Stimulated activated naive CD8-positive, alpha-beta T cell treated with anti-CD3 and anti-CD28 coated beads, Interleukin-15, amount 100 ng/mL, for 72 hours (primary cell): ENCODE data around the gene SLC34A2.
A peak's percentile ranks its signal among the peaks of the same experiment; 100 is the strongest.
"Not testable (repeated sequence)": the region's sequence is repeated elsewhere in the genome, so short reads cannot be mapped to it uniquely, and the experiment has no call there.

Source experiments
- ATAC-seq: fragments of 150-1000 bp; cut with Tn5 transposase; 2 replicates; pipeline ENCODE4 v1.10.0; 2021; ENCODE audit warnings: mild to moderate bottlenecking, moderate library complexity
- DNase-seq, 2 donors: peaks; one replicate each; pipeline ENCODE4 v3.0.0; 2021 to 2022
- H3K27ac Mint-ChIP-seq, 2 donors: one replicate each; pipeline ENCODE4 v1.8.0; 2022; ENCODE audit warnings: mild to moderate bottlenecking in 2 of 2, mixed read lengths in 2 of 2, moderate library complexity in 2 of 2
- H3K27me3 Mint-ChIP-seq: one replicate; pipeline ENCODE4 v1.8.0; 2022; ENCODE audit warnings: mixed read lengths
- H3K4me1 Mint-ChIP-seq: one replicate; pipeline ENCODE4 v1.8.0; 2022; ENCODE audit warnings: mild to moderate bottlenecking, mixed read lengths
- H3K4me3 Mint-ChIP-seq, 2 donors: one replicate each; pipeline ENCODE4 v1.8.0; 2022; ENCODE audit warnings: mild to moderate bottlenecking in 2 of 2, mixed read lengths in 2 of 2, moderate library complexity in 1 of 2
- H3K9me3 Mint-ChIP-seq, 2 donors: one replicate each; pipeline ENCODE4 v1.8.0; 2022; ENCODE audit warnings: mixed read lengths in 2 of 2

SLC34A2 gene

GRCh38 chr4:25654971-25655963 lies at the start of gene SLC34A2:
SLC34A2 (plus strand) TSS chr4:25655851; CDS start chr4:25662501, 6,650 bp downstream.
- DNase-seq (no peak), ATAC-seq (no peak)
- Mint-ChIP-seq H3K4me1 (peaks cover 5% of the 10 kb centered on the region), H3K27me3 (peaks cover 37% of the 10 kb centered on the region), H3K4me3 (no peak within 1 kb of the TSS), H3K9me3 (no peaks in the 10 kb centered on the region), H3K27ac (no peak within 1 kb of the TSS)

GRCh38 chr4:25608644-25609043 lies 47.0 kb upstream of the SLC34A2 start:
- DNase-seq (no peak), ATAC-seq (no peak)
- no peaks in the 10 kb centered on the region for H3K4me1 Mint-ChIP-seq
- peaks cover 0 to 8% of the 10 kb centered on the region in 2 donors for H3K9me3 Mint-ChIP-seq
- H3K27ac Mint-ChIP-seq: no peak overlapping the region
- H3K27me3 Mint-ChIP-seq: no peaks in the 10 kb centered on the region
- no peak overlapping the region for H3K4me3 Mint-ChIP-seq

- Mint-ChIP-seq H3K4me3 (no peak overlapping the region), H3K27me3 (no peaks in the 10 kb centered on the region), H3K4me1 (no peaks in the 10 kb centered on the region), H3K27ac (no peak overlapping the region), H3K9me3 (peaks cover 0 to 8% of the 10 kb centered on the region in 2 donors)
- ATAC-seq (no peak), DNase-seq (no peak)
Measured at GRCh38 chr4:25609976-25610375, 45.7 kb upstream of the SLC34A2 start.

GRCh38 chr4:25613613-25614012 lies 42.0 kb upstream of the SLC34A2 start:
- H3K27ac Mint-ChIP-seq, H3K4me3 Mint-ChIP-seq, ATAC-seq, H3K27me3 Mint-ChIP-seq, H3K9me3 Mint-ChIP-seq, H3K4me1 Mint-ChIP-seq, DNase-seq: not testable (repeated sequence)

- Mint-ChIP-seq H3K4me3 (no peak overlapping the region), H3K27me3 (no peaks in the 10 kb centered on the region), H3K27ac (no peak overlapping the region), H3K9me3 (peaks cover 0 to 8% of the 10 kb centered on the region in 2 donors), H3K4me1 (no peaks in the 10 kb centered on the region)
- DNase-seq (no peak), ATAC-seq (no peak)
Measured at GRCh38 chr4:25614807-25615206, 40.8 kb upstream of the SLC34A2 start.

GRCh38 chr4:25621027-25621930 lies 34.4 kb upstream of the SLC34A2 start:
- no peak for DNase-seq
- Mint-ChIP-seq H3K9me3 (no peaks in the 10 kb centered on the region), H3K4me1 (no peaks in the 10 kb centered on the region), H3K27ac (no peak overlapping the region), H3K27me3 (peaks cover 16% of the 10 kb centered on the region), H3K4me3 (no peak overlapping the region)
- no peak for ATAC-seq

- H3K4me3 Mint-ChIP-seq: no peak overlapping the region
- DNase-seq (no peak), ATAC-seq (no peak)
- no peaks in the 10 kb centered on the region for H3K9me3 Mint-ChIP-seq
- no peak overlapping the region for H3K27ac Mint-ChIP-seq
- H3K4me1 Mint-ChIP-seq: no peaks in the 10 kb centered on the region
- H3K27me3 Mint-ChIP-seq: peaks cover 16% of the 10 kb centered on the region
Measured at GRCh38 chr4:25624616-25625015, 31.0 kb upstream of the SLC34A2 start.

GRCh38 chr4:25628451-25628850 lies 27.2 kb upstream of the SLC34A2 start:
- Mint-ChIP-seq H3K4me1 (no peaks in the 10 kb centered on the region), H3K27me3 (no peaks in the 10 kb centered on the region), H3K4me3 (no peak overlapping the region), H3K9me3 (no peaks in the 10 kb centered on the region), H3K27ac (no peak overlapping the region)
- DNase-seq (no peak), ATAC-seq (no peak)

GRCh38 chr4:25632135-25632534 lies 23.5 kb upstream of the SLC34A2 start:
- H3K4me3 Mint-ChIP-seq: no peak overlapping the region
- H3K27me3 Mint-ChIP-seq: no peaks in the 10 kb centered on the region
- DNase-seq (no peak), ATAC-seq (no peak)
- no peaks in the 10 kb centered on the region for H3K9me3 Mint-ChIP-seq
- H3K4me1 Mint-ChIP-seq: no peaks in the 10 kb centered on the region
- H3K27ac Mint-ChIP-seq: no peak overlapping the region

- Mint-ChIP-seq H3K27ac (no peak overlapping the region), H3K9me3 (no peaks in the 10 kb centered on the region), H3K27me3 (no peaks in the 10 kb centered on the region), H3K4me1 (no peaks in the 10 kb centered on the region), H3K4me3 (no peak overlapping the region)
- no peak for DNase-seq
- no peak for ATAC-seq
Measured at GRCh38 chr4:25633541-25633940, 22.1 kb upstream of the SLC34A2 start.

- DNase-seq (no peak), ATAC-seq (no peak)
- Mint-ChIP-seq H3K27ac (no peak overlapping the region), H3K4me3 (no peak overlapping the region), H3K4me1 (no peaks in the 10 kb centered on the region), H3K9me3 (no peaks in the 10 kb centered on the region), H3K27me3 (no peaks in the 10 kb centered on the region)
Measured at GRCh38 chr4:25635501-25635900, 20.1 kb upstream of the SLC34A2 start.

GRCh38 chr4:25637581-25638220 lies 17.9 kb upstream of the SLC34A2 start:
- H3K27me3 Mint-ChIP-seq: peaks cover 8% of the 10 kb centered on the region
- DNase-seq (no peak), ATAC-seq (no peak)
- H3K9me3 Mint-ChIP-seq: no peaks in the 10 kb centered on the region
- peak overlapping the region in 1 of 2 donors; percentile 79 for H3K27ac Mint-ChIP-seq
- H3K4me1 Mint-ChIP-seq: no peaks in the 10 kb centered on the region
- H3K4me3 Mint-ChIP-seq: no peak overlapping the region

GRCh38 chr4:25638221-25638601 lies 17.4 kb upstream of the SLC34A2 start:
- peak overlapping the region in 1 of 2 donors; percentile 36 for H3K27ac Mint-ChIP-seq
- H3K9me3 Mint-ChIP-seq: no peaks in the 10 kb centered on the region
- ATAC-seq: no peak

GRCh38 chr4:25638806-25639205 lies 16.8 kb upstream of the SLC34A2 start:
- peaks cover 8% of the 10 kb centered on the region for H3K27me3 Mint-ChIP-seq
- no peak for ATAC-seq
- H3K27ac Mint-ChIP-seq: no peak overlapping the region
- DNase-seq: no peak
- no peaks in the 10 kb centered on the region for H3K9me3 Mint-ChIP-seq
- H3K4me1 Mint-ChIP-seq: no peaks in the 10 kb centered on the region
- H3K4me3 Mint-ChIP-seq: no peak overlapping the region

More at GRCh38 chr4:25638221-25638601, 17.4 kb upstream of the SLC34A2 start:
- peaks cover 8% of the 10 kb centered on the region for H3K27me3 Mint-ChIP-seq
- no peaks in the 10 kb centered on the region for H3K4me1 Mint-ChIP-seq
- DNase-seq: no peak
- no peak overlapping the region for H3K4me3 Mint-ChIP-seq

- ATAC-seq (no peak), DNase-seq (no peak)
- Mint-ChIP-seq H3K27ac (no peak overlapping the region), H3K4me1 (peaks cover 5% of the 10 kb centered on the region), H3K4me3 (no peak overlapping the region), H3K27me3 (peaks cover 24% of the 10 kb centered on the region), H3K9me3 (no peaks in the 10 kb centered on the region)
Measured at GRCh38 chr4:25650311-25650710, 5.3 kb upstream of the SLC34A2 start.
